Adipose tissue (tissue), 3 donors: ENCODE measurements around the gene MAVS. TPM values are rescaled to one million over a fixed set of nuclear protein-coding genes. Genes with fewer than 3 reads are reported as not detected.
"Not testable (repeated sequence)": the region's sequence is repeated elsewhere in the genome, so short reads cannot be mapped to it uniquely, and the experiment has no call there.

Experiments
- H3K27ac ChIP-seq: one replicate; pipeline ENCODE4 v1.5.1; 2013; ENCODE audit warnings: low read depth, low read length
- WGBS, 3 donors: extraction: QIAGEN DNeasy Blood & Tissue Kit; methylation state at CpG; one replicate each; pipeline ENCODE4 v1.1.7; 2013; 5-methylcytosine and 5-hydroxymethylcytosine counted together
- polyA plus RNA-seq, 3 donors: library from polyadenylated mRNA; stranded (reverse); fragments of 200-250 nt; gene quantifications; one replicate each; pipeline ENCODE4 v1.2.3, GENCODE V29; 2013
- donor health status: healthy with polysubstance abuse.
- donor health status: Bipolar disorder and iron deficiency.
- donor health status: healthy.

MAVS gene
- polyA plus RNA-seq, 3 donors: 12.6 to 27.0 (median 19.9) TPM

GRCh38 chr20:3896853-3897583 is 50.4 kb downstream of the MAVS start:
- WGBS, 3 donors: 71 to 74% (median 73%) methylated on average over 10 of the region's 10 CpGs
- no peak overlapping the region for H3K27ac ChIP-seq

GRCh38 chr20:3898181-3898580 is 51.5 kb downstream of the MAVS start:
- 83 to 89% (median 85%) methylated on average over 9 of the region's 9 CpGs for WGBS, 3 donors
- H3K27ac ChIP-seq: not testable (repeated sequence)

- H3K27ac ChIP-seq: no peak overlapping the region
- 54 to 85% (median 78%) methylated on average over 4 of the region's 4 CpGs for WGBS, 3 donors
These were observed 52.0 kb downstream of the MAVS start for GRCh38 chr20:3898639-3899038.

DNA sequence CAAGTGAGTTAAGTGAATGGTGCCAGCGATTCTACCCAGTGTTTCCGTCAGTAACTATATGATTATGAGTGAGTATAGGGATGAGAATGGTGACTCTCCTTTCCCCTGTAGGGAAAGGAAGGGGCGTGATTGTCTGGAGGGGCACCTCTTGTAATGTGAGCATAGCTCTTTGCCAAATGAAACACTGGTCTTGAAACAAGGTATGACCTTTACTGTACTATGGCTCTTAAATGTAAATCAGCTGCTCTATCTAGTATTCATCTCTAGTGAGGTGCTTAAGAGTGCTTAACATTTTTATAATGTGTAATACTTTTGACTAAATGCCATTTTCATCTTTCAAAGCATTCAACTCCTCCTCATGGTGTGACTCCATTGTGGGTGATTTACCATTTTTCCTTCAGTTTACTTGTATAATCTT is 53.6 kb downstream of the MAVS start:
- 74 to 81% (median 79%) methylated on average over 3 of the region's 3 CpGs for WGBS, 3 donors

GRCh38 chr20:3901028-3901705 is 54.5 kb downstream of the MAVS start:
- 52 to 79% (median 52%) methylated on average over 3 of the region's 3 CpGs for WGBS, 3 donors
- H3K27ac ChIP-seq: no peak overlapping the region

More for the DNA sequence above, 53.6 kb downstream of the MAVS start:
- H3K27ac ChIP-seq: no peak overlapping the region

DNA sequence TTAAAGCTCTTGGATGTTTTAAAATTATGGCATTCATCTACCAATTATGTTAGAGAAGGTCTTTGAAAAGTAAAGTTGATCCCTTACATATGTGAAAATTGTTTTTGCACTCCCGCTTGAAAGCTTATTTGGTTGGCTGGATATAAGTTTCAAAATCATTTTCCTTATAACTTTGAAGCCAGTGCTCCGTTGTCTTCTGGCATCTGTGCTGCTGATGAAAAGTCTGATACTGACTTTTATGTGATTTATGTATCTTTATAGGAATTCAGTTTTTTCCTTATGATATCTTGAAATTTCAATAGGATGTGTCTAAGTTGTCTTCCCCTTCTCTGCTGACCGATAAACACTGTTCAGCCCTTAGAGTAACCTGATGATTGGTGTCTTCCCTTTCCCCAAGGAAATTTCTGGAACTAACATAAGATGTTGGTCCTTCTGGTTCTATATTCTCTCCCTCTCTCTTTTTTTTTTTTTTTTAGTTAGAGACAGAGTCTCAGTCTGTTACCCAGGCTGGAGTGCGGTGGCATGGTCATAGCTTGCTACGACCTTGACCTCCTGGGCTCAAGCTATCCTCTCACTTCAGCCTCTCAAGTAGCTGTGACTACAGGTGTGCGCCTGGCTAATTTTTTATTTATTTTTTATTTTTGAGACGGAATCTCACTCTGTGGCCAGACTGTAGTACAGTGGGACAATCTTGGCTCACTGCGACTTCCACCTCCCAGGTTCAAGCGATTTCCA is 55.2 kb downstream of the MAVS start:
- WGBS, 3 donors: 66 to 86% (median 69%) methylated on average over 9 of the region's 9 CpGs

DNA sequence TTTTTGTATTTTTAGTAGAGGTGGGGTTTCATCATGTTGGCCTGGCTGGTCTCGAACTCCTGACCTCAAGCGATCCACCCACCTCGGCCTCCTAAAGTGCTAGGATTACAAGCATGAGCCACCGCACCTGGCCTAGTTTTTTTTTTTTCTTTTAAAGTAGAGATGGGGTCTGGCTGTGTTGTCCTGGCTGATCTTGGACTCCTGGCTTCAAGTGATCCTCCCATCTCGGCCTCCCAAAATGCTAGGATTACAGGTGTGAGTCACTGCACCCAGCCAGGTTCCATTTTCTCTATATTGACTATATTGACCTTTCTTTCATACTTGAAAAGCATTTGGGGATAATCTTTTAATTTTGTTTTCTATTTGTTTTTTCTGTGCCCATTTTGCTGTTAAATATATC is 55.8 kb downstream of the MAVS start:
- H3K27ac ChIP-seq: no peak overlapping the region
- 88 to 94% (median 92%) methylated on average over 5 of the region's 5 CpGs for WGBS, 3 donors

More for the DNA sequence above, 55.2 kb downstream of the MAVS start:
- no peak overlapping the region for H3K27ac ChIP-seq

GRCh38 chr20:3904224-3904623 is 57.6 kb downstream of the MAVS start:
- H3K27ac ChIP-seq: no peak overlapping the region
- WGBS, 3 donors: 44 to 74% (median 74%) methylated on average over 2 of the region's 2 CpGs

DNA sequence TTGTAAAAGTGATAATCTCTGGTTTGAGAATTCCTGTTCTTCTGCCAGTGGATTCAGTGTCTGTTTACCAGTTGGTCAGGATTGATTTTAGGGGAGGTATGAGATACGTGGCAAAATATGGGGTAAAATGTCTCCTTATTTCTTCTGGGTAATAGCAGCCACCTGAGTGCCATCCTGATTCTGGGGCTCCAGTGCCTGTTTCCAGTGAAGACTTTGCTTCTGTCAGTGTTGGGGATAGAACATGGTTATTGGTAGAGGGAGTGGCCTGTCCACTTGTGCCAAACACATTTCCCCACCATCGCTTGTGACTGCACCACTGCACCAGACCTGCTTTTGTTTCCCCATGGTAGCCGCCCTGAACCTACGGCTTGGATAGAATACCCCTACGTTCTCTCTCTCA is 58.2 kb downstream of the MAVS start:
- WGBS, 3 donors: 82 to 90% (median 84%) methylated on average over 5 of the region's 5 CpGs
- no peak overlapping the region for H3K27ac ChIP-seq

GRCh38 chr20:3906744-3907721 is 60.4 kb downstream of the MAVS start:
- not testable (repeated sequence) for H3K27ac ChIP-seq
- 81 to 92% (median 91%) methylated on average over 17 of the region's 17 CpGs for WGBS, 3 donors

DNA sequence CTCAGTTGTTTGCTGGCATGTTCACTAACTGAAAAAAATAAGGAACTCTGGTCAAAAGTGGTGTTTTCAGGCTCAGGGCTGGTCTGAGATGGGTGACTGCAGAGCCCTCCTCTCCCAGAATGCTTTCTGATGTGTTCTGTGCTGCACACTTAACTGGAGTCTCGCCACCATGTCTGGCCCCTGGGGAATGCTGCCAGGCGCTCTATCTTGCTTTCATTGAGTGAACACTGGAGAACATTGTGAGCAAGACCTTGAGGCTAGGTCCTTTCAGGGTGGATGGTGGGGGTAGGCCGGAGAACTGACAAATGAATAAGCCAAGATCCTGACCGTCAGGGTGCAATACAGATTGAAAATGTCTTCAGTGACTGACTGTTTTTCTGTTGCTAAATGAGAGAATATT is 62.0 kb downstream of the MAVS start:
- H3K27ac ChIP-seq: no peak overlapping the region
- 74 to 84% (median 83%) methylated on average over 4 of the region's 4 CpGs for WGBS, 3 donors

DNA sequence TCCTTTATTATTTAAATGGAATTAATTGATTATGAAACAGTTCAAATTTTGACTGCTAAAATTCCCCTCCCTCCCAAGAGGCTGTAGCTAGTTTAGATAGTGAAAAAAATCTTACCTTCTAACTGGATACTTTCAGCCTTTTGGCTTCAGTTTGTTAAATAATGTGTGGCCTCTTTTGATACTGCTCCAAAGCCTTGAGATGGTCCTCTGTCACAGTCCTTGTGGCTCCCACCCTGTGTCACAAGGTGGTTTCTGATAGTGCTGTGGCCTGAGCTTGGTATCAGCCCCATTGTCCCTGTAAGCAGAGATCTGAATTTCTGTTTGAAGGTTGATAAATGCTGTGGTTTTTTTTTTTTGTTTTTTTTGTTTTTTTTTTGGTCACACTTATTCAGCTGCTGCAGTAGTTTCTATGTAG is 63.3 kb downstream of the MAVS start:
- H3K27ac ChIP-seq: no peak overlapping the region

GRCh38 chr20:3910853-3911252 is 64.2 kb downstream of the MAVS start:
- WGBS, 3 donors: 79 to 94% (median 90%) methylated on average over 2 of the region's 2 CpGs
- H3K27ac ChIP-seq: no peak overlapping the region

DNA sequence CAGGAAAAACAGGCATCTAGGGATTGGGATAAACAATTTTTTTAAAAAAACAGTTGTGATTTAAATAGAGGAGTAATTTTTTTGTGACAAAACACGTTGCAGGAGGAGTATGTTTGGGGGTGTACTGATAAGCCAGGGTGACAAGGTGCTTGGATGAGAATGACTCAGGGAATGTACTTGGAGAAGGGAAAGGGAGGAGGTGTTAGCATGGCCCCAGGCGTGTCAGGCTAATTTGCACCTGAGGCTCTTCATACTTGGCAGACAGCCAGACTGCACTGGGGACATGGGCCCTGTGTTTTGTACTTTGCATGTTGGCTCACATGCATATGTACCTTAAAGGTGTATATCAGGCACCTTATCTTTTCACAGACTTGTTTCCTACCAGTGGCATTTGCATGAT is 65.3 kb downstream of the MAVS start:
- WGBS, 3 donors: 69 to 90% (median 88%) methylated on average over 2 of the region's 2 CpGs
- H3K27ac ChIP-seq: no peak overlapping the region

- no peak overlapping the region for H3K27ac ChIP-seq
- 90 to 100% (median 97%) methylated on average over 2 of the region's 2 CpGs for WGBS, 3 donors
These were observed 67.8 kb downstream of the MAVS start for GRCh38 chr20:3914446-3914845.

- 53 to 83% (median 68%) methylated on average over 2 of the region's 2 CpGs for WGBS, 3 donors
- H3K27ac ChIP-seq: no peak overlapping the region
These were observed 69.1 kb downstream of the MAVS start for GRCh38 chr20:3915691-3916090.

- no peak overlapping the region for H3K27ac ChIP-seq
- WGBS, 3 donors: 57 to 70% (median 61%) methylated on average over 2 of the region's 2 CpGs
These were observed 69.7 kb downstream of the MAVS start for GRCh38 chr20:3916364-3916763.

DNA sequence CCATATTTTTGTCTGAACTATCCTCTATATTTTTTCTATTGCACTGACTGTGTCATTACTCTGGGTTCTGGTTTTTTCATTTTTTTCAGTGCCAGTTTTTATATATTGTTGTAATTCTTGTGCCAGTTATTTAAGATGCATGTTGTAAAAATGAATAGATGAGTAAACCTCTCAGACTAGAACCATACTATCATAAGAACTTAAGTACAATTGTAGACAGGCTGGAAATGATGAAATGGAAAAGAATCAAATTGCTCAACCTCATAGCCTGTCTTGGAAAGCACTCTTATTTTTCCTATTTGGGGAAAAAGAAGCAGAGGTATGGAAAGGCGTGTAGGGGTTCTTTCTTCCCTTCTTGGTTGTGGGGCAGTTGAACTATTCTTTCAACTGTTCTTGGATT is 72.7 kb downstream of the MAVS start:
- 82 to 88% (median 82%) methylated on average over 1 of the region's 1 CpG for WGBS, 3 donors
- no peak overlapping the region for H3K27ac ChIP-seq
